Testis (tissue), 2 donors: Measurements from ENCODE around the gene EEF2KMT.

Experiments
- POLR2A ChIP-seq: fragments of 450-650 bp; IDR thresholded peaks from one replicate; pipeline ENCODE4 v1.6.1; 2017; ENCODE audit warnings: antibody characterized with exemption, mild to moderate bottlenecking, moderate library complexity
- TF ChIP-seq, protein P1 (sequence below), 3 experiments: fragments of 450-650 bp in 2 of 3; fragments of 200-600 bp in 1 of 3; sonication (generic) in 1 of 3; IDR thresholded peaks; one replicate each; pipeline ENCODE4 v1.5.1; 2016 to 2019; ENCODE audit warnings: antibody characterized with exemption in 3 of 3, mild to moderate bottlenecking in 2 of 3, moderate library complexity in 1 of 3

DNA sequence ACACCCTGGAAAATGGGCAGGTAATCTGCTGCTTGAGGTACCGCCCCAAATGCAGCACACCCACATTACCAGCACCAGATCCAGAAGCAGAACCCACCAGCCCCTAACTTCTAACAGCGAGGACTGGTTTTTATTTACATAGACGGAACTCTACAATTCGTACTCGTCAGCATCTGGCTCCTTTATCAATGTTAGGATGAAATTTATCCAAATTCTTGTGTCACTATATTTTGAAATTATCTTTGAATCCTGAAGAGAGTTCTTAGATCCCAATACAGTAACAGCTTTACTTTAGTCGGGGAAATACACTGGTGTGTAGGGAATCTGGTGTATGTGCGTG is 26.3 kb downstream of the EEF2KMT start:
- TF ChIP-seq, protein P1, sequence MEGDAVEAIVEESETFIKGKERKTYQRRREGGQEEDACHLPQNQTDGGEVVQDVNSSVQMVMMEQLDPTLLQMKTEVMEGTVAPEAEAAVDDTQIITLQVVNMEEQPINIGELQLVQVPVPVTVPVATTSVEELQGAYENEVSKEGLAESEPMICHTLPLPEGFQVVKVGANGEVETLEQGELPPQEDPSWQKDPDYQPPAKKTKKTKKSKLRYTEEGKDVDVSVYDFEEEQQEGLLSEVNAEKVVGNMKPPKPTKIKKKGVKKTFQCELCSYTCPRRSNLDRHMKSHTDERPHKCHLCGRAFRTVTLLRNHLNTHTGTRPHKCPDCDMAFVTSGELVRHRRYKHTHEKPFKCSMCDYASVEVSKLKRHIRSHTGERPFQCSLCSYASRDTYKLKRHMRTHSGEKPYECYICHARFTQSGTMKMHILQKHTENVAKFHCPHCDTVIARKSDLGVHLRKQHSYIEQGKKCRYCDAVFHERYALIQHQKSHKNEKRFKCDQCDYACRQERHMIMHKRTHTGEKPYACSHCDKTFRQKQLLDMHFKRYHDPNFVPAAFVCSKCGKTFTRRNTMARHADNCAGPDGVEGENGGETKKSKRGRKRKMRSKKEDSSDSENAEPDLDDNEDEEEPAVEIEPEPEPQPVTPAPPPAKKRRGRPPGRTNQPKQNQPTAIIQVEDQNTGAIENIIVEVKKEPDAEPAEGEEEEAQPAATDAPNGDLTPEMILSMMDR (IDR thresholded peaks at IDR 0.05) = no peak
- TF ChIP-seq POLR2A = no peak
